ENCODE results near the gene PLA2G4A.
A peak's percentile ranks its signal among the peaks of the same experiment; 100 is the strongest.

PLA2G4A gene

GRCh38 chr1:186980400-186980799 lies 151.7 kb downstream of the PLA2G4A start:
- DNase-seq, result peak; percentile 13

- no peak for DNase-seq
Observed at GRCh38 chr1:186982116-186982515, 153.4 kb downstream of the PLA2G4A start.

GRCh38 chr1:186983327-186983726 lies 154.6 kb downstream of the PLA2G4A start:
- DNase-seq, result no peak

GRCh38 chr1:186984959-186985358 lies 156.2 kb downstream of the PLA2G4A start:
- no peak for DNase-seq

- peak; percentile 59 for DNase-seq
Observed at GRCh38 chr1:186985889-186986491, 157.2 kb downstream of the PLA2G4A start.

GRCh38 chr1:186987065-186987464 lies 158.3 kb downstream of the PLA2G4A start:
- no peak for DNase-seq

- DNase-seq, result no peak
Observed at GRCh38 chr1:186987769-186988168, 159.0 kb downstream of the PLA2G4A start.

- DNase-seq, result no peak
Observed at GRCh38 chr1:186993996-186994395, 165.2 kb downstream of the PLA2G4A start.

- DNase-seq, result no peak
Observed at GRCh38 chr1:186994897-186995296, 166.1 kb downstream of the PLA2G4A start.

GRCh38 chr1:186996816-186997215 lies 168.1 kb downstream of the PLA2G4A start:
- no peak for DNase-seq

- no peak for DNase-seq
Observed at GRCh38 chr1:186997877-186998276, 169.1 kb downstream of the PLA2G4A start.

GRCh38 chr1:186999506-186999905 lies 170.8 kb downstream of the PLA2G4A start:
- DNase-seq, result no peak

GRCh38 chr1:187001198-187001889 lies 172.6 kb downstream of the PLA2G4A start:
- DNase-seq, result peak; percentile 88

- no peak for DNase-seq
Observed at GRCh38 chr1:187003353-187003752, 174.6 kb downstream of the PLA2G4A start.

GRCh38 chr1:187006896-187007295 lies 178.1 kb downstream of the PLA2G4A start:
- DNase-seq, result no peak

GRCh38 chr1:187009320-187009719 lies 180.6 kb downstream of the PLA2G4A start:
- no peak for DNase-seq

- no peak for DNase-seq
Observed at GRCh38 chr1:187010571-187011309, 182.0 kb downstream of the PLA2G4A start.

GRCh38 chr1:187013582-187014200 lies 184.9 kb downstream of the PLA2G4A start:
- peak; percentile 9 for DNase-seq

GRCh38 chr1:187018291-187018690 lies 189.5 kb downstream of the PLA2G4A start:
- no peak for DNase-seq

- DNase-seq, result no peak
Observed at GRCh38 chr1:187027253-187027652, 198.5 kb downstream of the PLA2G4A start.

- DNase-seq, result no peak
Observed at GRCh38 chr1:187032316-187032981, 203.7 kb downstream of the PLA2G4A start.

GRCh38 chr1:187032982-187033692 lies 204.4 kb downstream of the PLA2G4A start:
- no peak for DNase-seq

All from EL (cell line).